ENCODE data around the gene RLN2.
"Not testable (repeated sequence)": the region's sequence is repeated elsewhere in the genome, so short reads cannot be mapped to it uniquely, and the experiment has no call there.

Gene RLN2, protein sequence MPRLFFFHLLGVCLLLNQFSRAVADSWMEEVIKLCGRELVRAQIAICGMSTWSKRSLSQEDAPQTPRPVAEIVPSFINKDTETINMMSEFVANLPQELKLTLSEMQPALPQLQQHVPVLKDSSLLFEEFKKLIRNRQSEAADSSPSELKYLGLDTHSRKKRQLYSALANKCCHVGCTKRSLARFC

DNA sequence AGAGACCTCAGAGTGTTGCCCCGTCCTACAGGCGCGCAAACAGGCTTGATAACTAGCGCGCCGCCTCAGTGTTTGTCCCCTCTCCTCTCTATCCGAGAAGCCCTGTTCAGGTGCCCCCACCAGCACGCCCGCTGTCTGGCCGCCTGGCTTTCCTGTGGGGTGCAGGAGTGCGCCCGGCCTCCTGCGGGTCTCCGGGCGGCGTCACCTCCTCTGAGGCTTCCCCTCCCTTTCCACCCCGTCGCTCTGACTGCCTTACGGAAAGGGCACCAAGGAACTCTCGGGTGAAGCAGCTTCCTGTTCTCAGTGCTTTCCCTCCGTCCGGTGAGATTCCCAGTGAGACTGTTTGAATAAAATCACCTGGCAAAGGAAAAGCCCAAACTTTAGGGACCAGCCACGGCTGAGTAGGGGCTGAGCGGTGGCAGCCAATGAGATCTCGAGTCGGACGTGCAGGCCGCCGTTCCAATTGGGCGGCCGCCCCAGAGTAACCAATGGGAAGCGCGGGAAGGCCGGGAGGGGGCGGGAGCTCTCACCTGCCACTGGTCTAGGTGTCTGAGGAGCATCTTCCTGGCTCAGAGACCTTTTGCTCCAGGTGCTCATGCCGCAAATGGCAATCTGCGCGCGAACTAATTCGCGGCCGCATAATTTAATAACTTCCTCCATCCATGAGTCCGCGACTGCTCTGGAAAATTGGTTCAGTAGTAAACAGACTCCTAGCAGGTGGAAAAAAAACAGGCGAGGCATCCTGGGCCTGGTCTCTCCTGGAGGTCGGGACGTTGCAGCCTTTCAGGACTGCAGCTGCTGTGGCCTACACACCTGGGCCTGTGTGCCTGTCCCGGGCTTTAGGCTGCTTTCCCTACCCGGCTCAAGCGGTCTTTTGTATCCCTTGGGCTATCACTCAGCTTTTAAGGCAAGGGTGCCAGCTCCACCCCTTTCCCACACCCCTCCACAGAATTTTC is at the start of gene RLN2:
RLN2 (minus strand) TSS at position 877 of the 956 bp plus-strand sequence; CDS start at position 741, 136 bp downstream.
- not testable (repeated sequence) for DNase-seq (ENCODE audit: low read depth)

DNA sequence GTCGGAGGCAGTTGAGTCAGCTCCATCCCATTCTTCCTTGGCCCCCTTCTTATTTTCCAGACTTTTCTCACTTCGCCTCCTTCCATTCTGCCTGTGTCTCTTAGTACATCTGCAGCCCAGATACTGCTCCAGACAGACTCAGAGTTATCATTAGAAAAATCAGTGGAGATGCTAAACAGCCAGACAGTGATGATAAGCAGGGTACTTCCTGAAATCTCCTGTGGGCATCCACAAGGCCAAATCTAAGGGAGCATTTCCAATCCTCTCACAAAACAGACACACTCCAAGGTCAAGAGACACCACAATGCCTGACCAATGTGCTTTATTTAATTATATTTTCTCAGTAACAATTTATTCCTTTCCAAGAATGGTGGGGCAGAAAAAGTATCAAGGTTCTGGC is 49.7 kb upstream of the RLN2 start:
- no peak for DNase-seq (ENCODE audit: low read depth)

DNA sequence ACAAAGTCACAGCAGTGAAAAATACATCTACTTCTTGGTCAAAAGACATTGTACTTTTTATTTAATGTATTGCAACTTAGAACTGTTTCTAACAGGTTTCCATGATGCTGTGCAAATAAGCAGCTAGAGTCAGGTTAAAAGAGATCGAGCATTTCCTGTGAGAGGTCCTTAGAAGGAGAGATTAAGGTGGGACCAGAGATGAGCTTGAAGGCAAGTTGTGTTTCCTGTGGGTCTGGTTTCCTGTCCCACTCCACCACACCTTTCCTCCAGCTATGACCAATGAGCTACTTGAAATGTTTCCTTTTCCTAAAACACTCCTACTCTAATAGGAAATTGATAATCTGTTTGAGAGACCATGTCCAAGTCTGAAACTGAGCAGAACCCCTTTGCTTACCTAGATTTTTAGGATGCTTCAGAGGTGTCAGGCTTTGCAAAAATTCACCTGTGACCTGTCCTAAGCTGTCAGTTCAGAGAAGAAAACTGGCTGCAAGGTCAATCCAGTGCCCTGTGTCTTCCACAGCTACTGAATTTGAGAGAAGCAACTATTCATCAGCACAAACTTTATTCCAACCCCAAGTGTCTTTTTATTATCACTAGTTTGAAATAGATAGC is 48.2 kb upstream of the RLN2 start:
- DNase-seq (ENCODE audit: low read depth), result no peak

DNA sequence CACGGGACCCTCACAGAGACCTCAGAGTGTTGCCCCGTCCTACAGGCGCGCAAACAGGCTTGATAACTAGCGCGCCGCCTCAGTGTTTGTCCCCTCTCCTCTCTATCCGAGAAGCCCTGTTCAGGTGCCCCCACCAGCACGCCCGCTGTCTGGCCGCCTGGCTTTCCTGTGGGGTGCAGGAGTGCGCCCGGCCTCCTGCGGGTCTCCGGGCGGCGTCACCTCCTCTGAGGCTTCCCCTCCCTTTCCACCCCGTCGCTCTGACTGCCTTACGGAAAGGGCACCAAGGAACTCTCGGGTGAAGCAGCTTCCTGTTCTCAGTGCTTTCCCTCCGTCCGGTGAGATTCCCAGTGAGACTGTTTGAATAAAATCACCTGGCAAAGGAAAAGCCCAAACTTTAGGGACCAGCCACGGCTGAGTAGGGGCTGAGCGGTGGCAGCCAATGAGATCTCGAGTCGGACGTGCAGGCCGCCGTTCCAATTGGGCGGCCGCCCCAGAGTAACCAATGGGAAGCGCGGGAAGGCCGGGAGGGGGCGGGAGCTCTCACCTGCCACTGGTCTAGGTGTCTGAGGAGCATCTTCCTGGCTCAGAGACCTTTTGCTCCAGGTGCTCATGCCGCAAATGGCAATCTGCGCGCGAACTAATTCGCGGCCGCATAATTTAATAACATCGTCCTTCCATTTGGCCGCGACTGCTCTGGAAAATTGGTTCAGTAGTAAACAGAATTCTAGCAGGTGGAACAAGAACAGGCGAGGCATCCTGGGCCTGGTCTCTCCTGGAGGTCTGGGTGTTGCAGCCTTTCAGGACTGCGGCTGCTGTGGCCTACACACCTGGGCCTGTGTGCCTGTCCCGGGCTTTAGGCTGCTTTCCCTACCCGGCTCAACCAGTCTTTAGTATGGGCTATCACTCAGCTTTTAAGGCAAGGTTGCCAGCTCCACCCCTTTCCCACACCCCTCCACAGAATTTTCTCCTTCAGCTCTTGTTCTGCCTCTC is 34.8 kb upstream of the RLN2 start, which contains the start of gene RLN1:
RLN1 (minus strand) TSS at position 885 of the 990 bp plus-strand sequence; CDS start at position 755, 130 bp downstream.
- DNase-seq (ENCODE audit: low read depth), result not testable (repeated sequence)

DNA sequence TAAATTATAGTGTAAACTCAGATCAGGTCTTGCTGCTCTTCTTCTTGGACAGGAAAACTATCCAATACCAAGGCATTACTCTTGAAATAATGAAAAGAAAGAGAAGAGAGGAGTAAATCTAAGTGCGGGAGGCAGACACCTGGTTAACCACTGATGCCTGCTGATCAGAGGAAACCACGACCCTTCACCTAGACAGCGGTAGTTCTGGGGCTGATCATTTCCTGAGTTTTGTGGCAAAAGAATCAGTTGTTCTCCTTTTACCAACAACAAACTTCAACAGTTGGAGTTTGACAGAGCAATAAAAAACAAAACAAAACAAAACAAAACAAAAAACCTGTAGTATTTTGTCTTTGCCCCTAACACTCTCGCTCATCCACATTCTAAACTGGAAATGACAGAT is 32.2 kb upstream of the RLN2 start:
- no peak for DNase-seq (ENCODE audit: low read depth)

DNA sequence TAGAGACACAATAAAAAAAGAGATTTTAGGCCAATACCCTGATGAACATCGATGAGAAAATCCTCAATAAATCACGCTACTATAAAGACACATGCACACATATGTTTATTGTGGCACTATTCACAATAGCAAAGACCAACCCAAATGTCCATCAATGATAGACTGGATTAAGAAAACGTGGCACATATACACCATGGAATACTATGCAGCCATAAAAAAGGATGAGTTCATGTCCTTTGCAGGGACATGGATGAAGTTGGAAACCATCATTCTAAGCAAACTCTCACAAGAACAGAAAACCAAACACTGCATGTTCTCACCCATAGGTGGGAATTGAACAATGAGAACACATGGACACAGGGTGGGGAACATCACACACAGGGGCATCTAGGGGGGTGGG is 26.8 kb upstream of the RLN2 start:
- not testable (repeated sequence) for DNase-seq (ENCODE audit: low read depth)

DNA sequence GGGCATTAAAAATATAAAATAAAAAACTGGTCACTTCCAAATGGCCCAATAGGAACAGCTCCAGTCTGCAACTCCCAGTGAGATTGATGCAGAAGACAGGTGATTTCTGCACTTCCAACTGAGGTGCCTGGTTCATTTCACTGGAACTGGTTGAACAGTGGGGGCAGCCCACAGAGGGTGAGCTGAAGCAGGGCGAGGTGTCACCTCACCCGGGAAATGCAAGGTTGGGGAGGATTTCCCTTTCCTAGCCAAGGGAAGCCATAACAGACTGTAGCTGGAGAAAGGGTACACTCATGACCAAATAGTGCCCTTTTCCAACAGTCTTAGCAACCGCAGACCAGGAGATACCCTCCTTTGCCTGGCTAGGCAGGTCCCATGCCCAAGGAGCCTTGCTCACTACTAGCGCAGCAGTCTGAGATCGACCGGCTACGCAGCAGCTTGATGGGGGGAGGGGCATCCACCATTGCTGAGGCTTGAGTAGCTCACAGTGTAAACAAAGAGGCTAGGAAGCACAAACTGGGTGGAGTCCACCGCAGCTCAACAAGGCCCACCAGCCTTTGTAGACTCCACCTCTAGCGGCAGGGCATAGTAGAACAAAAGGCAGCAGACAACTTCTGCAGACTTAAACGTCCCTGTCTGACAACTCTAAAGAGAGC is 22.5 kb upstream of the RLN2 start:
- peak; percentile 1 for DNase-seq (ENCODE audit: low read depth)

DNA sequence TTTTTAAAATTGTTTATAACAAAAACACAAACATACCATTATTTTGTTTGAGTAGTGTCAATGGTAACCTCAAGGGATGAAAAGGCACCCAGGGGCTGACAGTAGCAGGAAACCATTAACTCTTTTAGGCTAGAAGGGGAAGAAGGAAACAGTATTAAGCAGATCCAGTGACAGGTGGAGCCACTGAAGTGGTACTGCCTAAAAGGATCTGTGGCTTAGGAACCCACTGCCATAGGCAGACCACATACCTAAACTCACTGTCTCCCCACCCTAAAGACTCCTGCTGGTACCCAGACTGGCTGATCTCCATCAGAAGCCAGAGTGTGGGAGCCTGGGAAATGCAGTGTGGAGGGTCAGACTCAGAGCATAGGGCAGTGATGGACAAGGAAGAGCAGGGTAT is 21.7 kb upstream of the RLN2 start:
- no peak for DNase-seq (ENCODE audit: low read depth)

DNA sequence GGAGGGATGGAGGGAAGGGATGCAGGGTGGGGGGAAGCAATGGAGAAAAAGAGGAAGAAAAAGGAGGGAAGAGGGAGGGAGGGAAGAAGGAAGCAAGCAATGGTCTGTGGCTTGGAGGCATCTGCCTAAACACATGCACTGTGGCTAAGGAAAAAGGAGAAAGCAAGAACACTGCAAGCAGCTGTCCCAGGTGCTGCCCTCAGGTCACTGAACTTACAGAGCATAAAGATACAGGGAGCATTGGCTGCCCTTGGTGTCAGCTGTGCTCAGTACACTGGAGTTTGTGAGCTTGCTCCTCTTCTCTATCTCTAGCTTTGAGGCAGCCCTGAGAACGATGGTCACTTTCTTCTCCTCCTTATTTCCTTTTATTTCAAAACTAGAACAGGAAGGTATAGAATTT is 17.1 kb upstream of the RLN2 start:
- DNase-seq (ENCODE audit: low read depth), result not testable (repeated sequence)

DNA sequence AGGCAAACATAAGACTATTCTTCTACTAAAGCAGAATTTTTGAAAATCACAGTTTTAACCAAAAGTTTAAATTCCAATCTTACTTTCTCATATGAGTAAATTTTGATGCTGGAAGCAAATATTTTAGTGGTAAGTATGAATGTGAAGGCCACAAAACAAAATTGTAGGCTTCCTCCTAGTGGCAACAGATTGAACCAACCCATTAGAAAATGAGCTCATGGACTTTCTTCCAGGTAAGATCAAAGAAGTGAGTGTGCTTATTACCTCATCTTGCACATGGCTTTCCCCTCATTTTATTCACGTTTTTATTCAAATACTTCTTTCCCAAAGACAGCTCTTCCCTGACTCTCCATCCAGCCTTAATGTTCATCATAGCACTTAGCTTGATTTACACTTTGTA is 16.5 kb upstream of the RLN2 start:
- DNase-seq (ENCODE audit: low read depth), result peak; percentile 16

DNA sequence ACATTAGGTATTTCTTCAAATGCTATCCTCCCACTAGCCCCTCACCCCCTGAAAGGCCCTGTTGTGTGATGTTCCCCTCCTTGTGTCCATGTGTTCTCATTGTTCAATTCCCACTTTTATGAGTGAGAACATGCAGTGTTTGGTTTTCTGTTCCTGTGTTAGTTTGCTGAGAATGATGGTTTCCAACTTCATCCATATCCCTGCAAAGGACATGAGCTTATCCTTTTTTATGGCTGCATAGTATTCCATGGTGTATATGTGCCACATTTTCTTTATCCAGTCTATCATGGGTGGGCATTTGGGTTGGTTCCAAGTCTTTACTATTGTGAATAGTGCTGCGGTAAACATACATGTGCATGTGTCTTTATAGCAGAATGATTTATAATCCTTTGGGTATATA is 11.9 kb upstream of the RLN2 start:
- not testable (repeated sequence) for DNase-seq (ENCODE audit: low read depth)

DNA sequence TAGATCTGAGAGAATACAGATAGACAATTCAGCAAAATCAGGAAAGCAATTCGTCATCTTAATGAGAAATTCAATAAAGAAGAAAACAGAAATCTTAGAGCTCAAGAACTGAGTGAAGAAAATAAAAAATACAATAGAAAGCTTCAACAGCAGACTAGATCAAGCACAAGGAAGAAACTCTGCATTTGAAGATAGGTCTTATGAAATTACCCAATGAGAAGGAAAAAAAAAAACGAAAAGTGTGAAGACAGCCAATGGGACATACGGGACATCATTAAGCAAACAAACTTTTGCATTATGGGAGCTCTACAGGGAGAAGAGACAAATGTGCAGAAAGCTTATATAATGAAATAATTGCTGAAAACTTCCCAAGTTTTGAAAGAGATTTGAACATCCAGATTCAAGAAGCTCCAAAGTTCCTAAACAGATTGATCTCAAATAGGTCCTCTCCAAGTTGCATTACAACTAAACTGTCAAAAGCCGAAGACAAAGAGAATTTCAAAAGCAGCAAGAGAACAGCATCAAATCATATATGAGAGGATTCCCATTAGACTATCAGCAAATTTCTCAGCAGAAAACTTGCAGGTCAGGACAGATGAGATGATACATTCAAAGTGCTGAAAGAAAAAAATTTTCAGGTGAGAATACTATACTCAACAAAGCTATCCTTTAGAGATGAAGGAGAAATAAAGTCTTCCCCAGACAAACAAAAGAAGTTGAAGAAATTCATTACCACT is 10.8 kb upstream of the RLN2 start:
- DNase-seq (ENCODE audit: low read depth), result no peak

DNA sequence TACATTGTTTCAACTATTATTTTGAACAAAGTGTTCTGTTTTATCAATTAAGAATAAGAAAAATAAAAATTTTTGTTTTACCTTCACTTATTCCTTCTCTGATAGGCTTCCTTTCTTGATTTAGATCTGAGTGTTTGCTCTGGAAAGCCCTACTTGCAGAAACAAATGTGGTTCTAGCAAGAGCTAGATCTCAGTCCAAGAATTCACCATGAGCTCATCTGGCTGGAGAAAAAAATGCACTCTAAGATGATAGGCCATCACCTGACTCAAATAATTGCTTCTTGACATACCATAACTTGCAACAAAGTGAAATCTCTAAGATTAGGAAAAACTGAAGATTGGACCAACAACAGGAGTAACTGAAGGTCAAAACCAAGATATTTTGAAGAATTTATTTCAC is 6.3 kb upstream of the RLN2 start:
- no peak for DNase-seq (ENCODE audit: low read depth)

DNA sequence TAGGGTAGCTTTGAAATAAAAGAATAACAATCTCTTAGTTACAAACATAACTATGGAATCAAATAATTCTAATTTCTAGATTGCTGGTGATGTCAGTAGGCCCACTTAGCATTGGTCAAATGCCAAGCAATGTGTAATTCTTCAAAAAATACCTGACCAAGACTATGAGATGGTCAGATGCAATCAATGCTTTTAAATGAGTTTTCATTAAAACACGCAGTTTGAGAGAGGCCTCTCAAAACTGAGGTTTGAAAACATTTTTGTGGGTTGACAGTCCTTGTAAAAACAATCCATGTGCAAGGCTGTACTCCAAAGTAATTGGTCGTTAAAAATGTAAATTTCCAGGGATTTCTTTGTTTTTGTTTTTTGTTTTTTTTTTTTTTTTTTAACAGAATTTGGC is 1.2 kb upstream of the RLN2 start:
- DNase-seq (ENCODE audit: low read depth), result no peak

DNA sequence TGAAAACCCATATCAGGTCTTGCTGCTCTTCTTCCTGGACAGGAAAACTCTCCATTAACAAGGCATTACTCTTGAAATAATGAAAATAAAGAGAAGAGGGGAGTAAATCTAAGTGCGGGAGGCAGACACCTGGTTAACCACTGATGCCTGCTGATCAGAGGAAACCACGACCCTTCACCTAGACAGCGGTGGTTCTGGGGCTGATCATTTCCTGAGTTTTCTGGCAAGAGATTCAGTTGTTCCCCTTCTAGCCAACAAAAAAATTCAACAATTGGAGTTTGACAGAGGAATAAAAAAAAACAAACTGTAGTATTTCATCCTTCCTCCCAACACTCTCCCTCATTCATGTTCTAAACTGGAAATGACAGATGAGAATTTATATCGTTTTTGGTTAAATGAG is 3.0 kb downstream of the RLN2 start:
- DNase-seq (ENCODE audit: low read depth), result no peak

DNA sequence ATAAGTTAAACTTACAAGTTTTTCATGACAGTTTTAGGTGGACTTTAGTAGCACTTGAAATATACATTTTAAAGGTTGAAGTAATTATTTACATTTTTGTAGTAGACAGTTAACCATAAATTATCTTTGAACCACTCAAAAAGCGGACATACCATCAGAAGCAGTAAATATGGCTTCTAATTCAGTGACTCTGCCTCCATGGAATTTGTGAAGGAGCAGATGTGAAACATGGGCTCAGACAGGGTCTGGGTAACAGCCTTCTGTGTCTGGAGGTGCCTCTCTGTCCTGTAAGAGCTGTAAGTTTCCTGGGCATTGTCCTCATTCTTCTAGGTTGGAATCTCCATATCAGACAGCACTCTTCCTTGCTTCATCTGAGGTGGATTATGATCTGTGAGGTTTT is 12.4 kb downstream of the RLN2 start:
- peak; percentile 84 for DNase-seq (ENCODE audit: low read depth)

DNA sequence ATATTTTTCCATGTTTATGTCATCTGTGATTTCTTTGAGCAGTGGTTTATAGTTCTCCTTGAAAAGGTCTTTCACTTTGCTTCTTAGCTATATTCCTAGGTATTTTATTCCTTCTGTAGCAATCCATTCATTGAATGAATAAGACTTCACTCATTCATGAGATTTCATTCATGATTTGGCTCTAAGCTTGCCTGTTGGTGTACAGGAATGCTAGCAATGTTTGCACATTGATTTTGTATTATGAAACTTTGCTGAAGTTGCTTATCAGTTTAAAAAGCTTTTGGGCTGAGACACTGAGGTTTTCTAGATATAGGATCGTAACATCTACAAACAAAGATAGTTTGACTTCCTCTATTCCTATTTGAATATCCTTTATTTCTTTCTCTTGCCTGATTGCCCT is 15.9 kb downstream of the RLN2 start:
- peak; percentile 77 for DNase-seq (ENCODE audit: low read depth)

DNA sequence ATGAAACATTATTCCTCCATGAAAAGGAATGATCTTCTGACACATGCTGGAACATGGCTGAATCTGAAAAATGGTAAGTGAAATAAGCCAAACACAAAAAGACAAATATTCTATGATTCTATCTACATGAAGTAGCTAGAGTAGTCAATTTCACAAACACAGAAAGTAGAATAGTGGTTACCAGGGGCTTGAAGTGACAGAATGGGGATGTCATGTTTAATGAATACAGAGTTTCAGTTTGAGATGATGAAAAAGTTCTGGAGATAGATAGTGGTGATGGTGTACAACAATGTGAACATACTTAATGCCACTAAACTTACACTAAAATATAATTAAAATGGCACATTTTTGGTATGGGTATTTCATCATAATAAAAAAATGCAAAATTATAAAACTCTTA is 18.3 kb downstream of the RLN2 start:
- no peak for DNase-seq (ENCODE audit: low read depth)

DNA sequence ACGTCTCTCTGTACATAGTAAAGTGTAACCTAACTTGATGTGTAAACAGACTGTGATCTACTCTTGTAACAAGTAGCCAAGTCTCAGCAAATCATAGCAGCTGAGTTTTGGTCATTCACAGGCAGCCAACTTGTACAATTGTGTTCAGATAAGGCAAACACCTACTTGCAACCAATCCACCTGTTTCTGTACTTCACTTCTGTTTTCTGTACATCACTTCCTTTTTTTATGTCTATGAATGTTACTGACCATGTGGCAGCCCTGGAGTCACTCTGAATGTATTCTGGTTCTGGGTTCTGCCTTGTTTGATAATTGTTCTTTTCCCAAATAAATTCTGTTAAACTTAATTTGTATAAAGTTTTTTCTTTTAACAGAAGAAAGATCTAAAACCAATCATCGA is 26.0 kb downstream of the RLN2 start:
- DNase-seq (ENCODE audit: low read depth), result no peak

DNA sequence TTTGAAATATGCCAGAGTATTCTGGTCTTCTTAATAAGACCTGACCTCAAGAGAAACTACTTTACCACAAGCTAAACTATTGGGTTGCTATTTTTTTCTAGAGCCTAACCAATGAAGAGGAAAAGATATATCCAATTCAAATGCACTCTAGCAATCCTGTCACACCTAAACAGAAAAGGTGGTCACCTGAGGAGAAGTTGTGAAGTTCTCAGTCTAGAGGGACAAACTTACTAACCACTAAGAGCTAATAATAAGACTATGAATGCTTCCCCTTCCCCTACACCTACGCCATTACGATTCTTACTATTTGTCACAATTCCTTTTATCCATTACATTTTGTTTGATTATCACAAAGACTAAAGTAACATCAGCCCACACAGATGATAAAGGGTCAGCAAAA is 29.7 kb downstream of the RLN2 start:
- DNase-seq (ENCODE audit: low read depth), result no peak
